ENCODE data around the gene EIF3I.

EIF3I gene

GRCh38 chr1:32269744-32270143 lies 47.5 kb downstream of the EIF3I start:
- Histone ChIP-seq H3K27me3 (ENCODE audit: control insufficient read depth in 1 of 2, insufficient read depth in 2 of 2, low read length in 2 of 2) (peaks cover 10% of the 10 kb centered on the region in 2 donors), H3K9me3 (ENCODE audit: control insufficient read depth in 2 of 2, low read length in 2 of 2) (no peaks in the 10 kb centered on the region), H3K4me1 (ENCODE audit: control insufficient read depth, insufficient read depth, low read length) (no peaks in the 10 kb centered on the region), H3K27ac (ENCODE audit: low read length) (no peak overlapping the region), H3K9ac (ENCODE audit: low read length in 2 of 2) (no peak overlapping the region), H3K4me3 (ENCODE audit: low read length in 2 of 2) (no peak overlapping the region), H3K36me3 (ENCODE audit: control insufficient read depth in 2 of 2, insufficient read depth in 2 of 2, low read length in 2 of 2) (no peaks in the 10 kb centered on the region)

GRCh38 chr1:32272557-32273390 lies 50.6 kb downstream of the EIF3I start:
- Histone ChIP-seq H3K4me3 (ENCODE audit: low read length in 2 of 2) (no peak overlapping the region), H3K27ac (ENCODE audit: low read length) (no peak overlapping the region), H3K4me1 (ENCODE audit: control insufficient read depth, insufficient read depth, low read length) (no peaks in the 10 kb centered on the region), H3K27me3 (ENCODE audit: control insufficient read depth in 1 of 2, insufficient read depth in 2 of 2, low read length in 2 of 2) (peaks cover 24 to 26% of the 10 kb centered on the region in 2 donors), H3K36me3 (ENCODE audit: control insufficient read depth in 2 of 2, insufficient read depth in 2 of 2, low read length in 2 of 2) (no peaks in the 10 kb centered on the region), H3K9ac (ENCODE audit: low read length in 2 of 2) (no peak overlapping the region), H3K9me3 (ENCODE audit: control insufficient read depth in 2 of 2, low read length in 2 of 2) (no peaks in the 10 kb centered on the region)

GRCh38 chr1:32273391-32274208 lies 51.4 kb downstream of the EIF3I start:
- Histone ChIP-seq H3K27ac (ENCODE audit: low read length) (no peak overlapping the region), H3K9me3 (ENCODE audit: control insufficient read depth in 2 of 2, low read length in 2 of 2) (no peaks in the 10 kb centered on the region), H3K4me3 (ENCODE audit: low read length in 2 of 2) (no peak overlapping the region), H3K36me3 (ENCODE audit: control insufficient read depth in 2 of 2, insufficient read depth in 2 of 2, low read length in 2 of 2) (no peaks in the 10 kb centered on the region), H3K4me1 (ENCODE audit: control insufficient read depth, insufficient read depth, low read length) (no peaks in the 10 kb centered on the region), H3K9ac (ENCODE audit: low read length in 2 of 2) (no peak overlapping the region), H3K27me3 (ENCODE audit: control insufficient read depth in 1 of 2, insufficient read depth in 2 of 2, low read length in 2 of 2) (peaks cover 24 to 26% of the 10 kb centered on the region in 2 donors)

GRCh38 chr1:32274646-32275340 lies 52.6 kb downstream of the EIF3I start:
- Histone ChIP-seq H3K9ac (ENCODE audit: low read length in 2 of 2) (no peak overlapping the region), H3K4me1 (ENCODE audit: control insufficient read depth, insufficient read depth, low read length) (no peaks in the 10 kb centered on the region), H3K27me3 (ENCODE audit: control insufficient read depth in 1 of 2, insufficient read depth in 2 of 2, low read length in 2 of 2) (peaks cover 26% of the 10 kb centered on the region in 2 donors), H3K27ac (ENCODE audit: low read length) (no peak overlapping the region), H3K36me3 (ENCODE audit: control insufficient read depth in 2 of 2, insufficient read depth in 2 of 2, low read length in 2 of 2) (no peaks in the 10 kb centered on the region), H3K9me3 (ENCODE audit: control insufficient read depth in 2 of 2, low read length in 2 of 2) (no peaks in the 10 kb centered on the region), H3K4me3 (ENCODE audit: low read length in 2 of 2) (no peak overlapping the region)

GRCh38 chr1:32275424-32275823 lies 53.2 kb downstream of the EIF3I start:
- no peaks in the 10 kb centered on the region for H3K36me3 ChIP-seq (ENCODE audit: control insufficient read depth in 2 of 2, insufficient read depth in 2 of 2, low read length in 2 of 2)
- no peaks in the 10 kb centered on the region for H3K4me1 ChIP-seq (ENCODE audit: control insufficient read depth, insufficient read depth, low read length)
- peaks cover 26 to 28% of the 10 kb centered on the region in 2 donors for H3K27me3 ChIP-seq (ENCODE audit: control insufficient read depth in 1 of 2, insufficient read depth in 2 of 2, low read length in 2 of 2)
- no peak overlapping the region for H3K27ac ChIP-seq (ENCODE audit: low read length)
- H3K9ac ChIP-seq (ENCODE audit: low read length in 2 of 2): no peak overlapping the region
- no peak overlapping the region for H3K4me3 ChIP-seq (ENCODE audit: low read length in 2 of 2)
- H3K9me3 ChIP-seq (ENCODE audit: control insufficient read depth in 2 of 2, low read length in 2 of 2): no peaks in the 10 kb centered on the region

- Histone ChIP-seq H3K9ac (ENCODE audit: low read length in 2 of 2) (no peak overlapping the region), H3K27ac (ENCODE audit: low read length) (no peak overlapping the region), H3K27me3 (ENCODE audit: control insufficient read depth in 1 of 2, insufficient read depth in 2 of 2, low read length in 2 of 2) (peaks cover 26 to 28% of the 10 kb centered on the region in 2 donors)
Observed at GRCh38 chr1:32276032-32276782, 54.0 kb downstream of the EIF3I start.

More at GRCh38 chr1:32276032-32276782, 54.0 kb downstream of the EIF3I start:
- Histone ChIP-seq H3K36me3 (ENCODE audit: control insufficient read depth in 2 of 2, insufficient read depth in 2 of 2, low read length in 2 of 2) (no peaks in the 10 kb centered on the region), H3K9me3 (ENCODE audit: control insufficient read depth in 2 of 2, low read length in 2 of 2) (no peaks in the 10 kb centered on the region), H3K4me3 (ENCODE audit: low read length in 2 of 2) (no peak overlapping the region), H3K4me1 (ENCODE audit: control insufficient read depth, insufficient read depth, low read length) (no peaks in the 10 kb centered on the region)

All from stomach smooth muscle (tissue), 2 donors.